K562 (cell line): ENCODE results near the gene RELCH. TPM values are rescaled to one million over a fixed set of nuclear protein-coding genes. Genes with fewer than 3 reads are reported as not detected.

Experiments used
- ATAC-seq: fragments of 200-7000 bp; cut with Tn5 transposase; 3 replicates; pipeline ENCODE4 v1.9.1; 2020; ENCODE audit warnings: moderate library complexity
- BruUV-seq: library from RNA; stranded (reverse); fragments of 400-500 nt; replicated peaks from 2 replicates; lab custom pipeline; 2021; lab: Mats Ljungman, UMichigan
- CTCF ChIA-PET: fragments of 300-600 bp; formaldehyde crosslinking; extraction: SDS; loops from one replicate; lab custom pipeline; 2021; ENCODE audit warnings: low intra/inter-chr PET ratio; lab: Yijun Ruan, JAX
- POLR2A ChIA-PET: fragments of 300-600, 350-650 bp; sonication (Branson Sonifier 250); formaldehyde crosslinking; extraction: SDS; loops from one replicate; lab custom pipeline; 2021; ENCODE audit warnings: antibody characterized with exemption, inconsistent platforms; lab: Yijun Ruan, JAX
- DNase-seq, 4 experiments: peaks; one replicate each; pipeline versions ENCODE4 v3.0.0 to v3.0.0-alpha.2; 2011 to 2018; ENCODE audit warnings: low spot score in 3 of 4, mixed read lengths in 3 of 4; ENCODE audit errors: extremely low read depth in 1 of 4
- FAIRE-seq: peaks from 2 replicates; lab custom pipeline; 2011; peaks lifted over from hg19 to GRCh38; lab: Jason Lieb, UNC
- H2AFZ ChIP-seq: 2 replicates; pipeline ENCODE4 v1.6.0; 2011; ENCODE audit warnings: low read depth, low read length, control low read depth, inconsistent platforms
- H3K27ac ChIP-seq: fragments of 200-600 bp; 3 replicates; pipeline ENCODE4 v1.8.0; 2011; ENCODE audit warnings: low read depth, mild to moderate bottlenecking, control low read depth, inconsistent platforms, low read length, moderate library complexity, mixed read lengths; ENCODE audit errors: extremely low read depth
- H3K27me3 ChIP-seq, 2 experiments: fragments of 300-600 bp in 1 of 2; 2 replicates in 1 of 2; 3 replicates in 1 of 2; pipeline versions ENCODE4 v1.6.0 to v1.8.0; 2011; ENCODE audit warnings: inconsistent platforms in 2 of 2, low read length in 2 of 2, mild to moderate bottlenecking in 1 of 2, mixed read lengths in 1 of 2, moderate library complexity in 1 of 2; ENCODE audit not compliant: control insufficient read depth in 2 of 2, insufficient read depth in 2 of 2
- H3K36me3 ChIP-seq: fragments of 300-600 bp; 3 replicates; pipeline ENCODE4 v1.8.0; 2011; ENCODE audit warnings: mild to moderate bottlenecking, low read length, inconsistent platforms; ENCODE audit not compliant: control insufficient read depth, insufficient read depth
- H3K4me1 ChIP-seq, 2 experiments: fragments of 200-600 bp in 1 of 2; replicated peaks in 1 of 2; 2 replicates in 1 of 2; 3 replicates in 1 of 2; pipeline versions ENCODE4 v1.5.1 to v1.8.0; 2011; ENCODE audit warnings: inconsistent platforms in 2 of 2, low read length in 2 of 2, mild to moderate bottlenecking in 1 of 2, mixed read lengths in 1 of 2, moderate library complexity in 1 of 2; ENCODE audit not compliant: control insufficient read depth in 2 of 2, insufficient read depth in 2 of 2
- H3K4me2 ChIP-seq: 2 replicates; pipeline ENCODE4 v1.6.1; 2011; ENCODE audit warnings: low read length, control low read depth, inconsistent platforms, mixed read lengths; ENCODE audit not compliant: insufficient read depth
- H3K4me3 ChIP-seq: fragments of 200-600 bp; sonication (generic), shearing (Covaris generic); 2 replicates; pipeline ENCODE4 v1.5.1; 2016; ENCODE audit warnings: control low read depth, inconsistent platforms
- H3K79me2 ChIP-seq: fragments of 200-600 bp; 3 replicates; pipeline ENCODE4 v1.8.0; 2011; ENCODE audit warnings: low read length, inconsistent platforms; ENCODE audit not compliant: control insufficient read depth, insufficient read depth
- H3K9ac ChIP-seq, 2 experiments: 2 replicates each; pipeline versions ENCODE4 v1.6.0 to v1.6.1; 2011; ENCODE audit warnings: low read depth in 2 of 2, low read length in 2 of 2, control low read depth in 1 of 2, inconsistent platforms in 1 of 2, mild to moderate bottlenecking in 1 of 2, mixed read lengths in 1 of 2; ENCODE audit not compliant: insufficient read depth in 1 of 2
- H3K9me1 ChIP-seq: one replicate; pipeline ENCODE4 v1.6.0; 2011; ENCODE audit warnings: inconsistent platforms, mild to moderate bottlenecking, low read length, moderate library complexity; ENCODE audit not compliant: control insufficient read depth, insufficient read depth
- H3K9me3 ChIP-seq: replicated peaks from 2 replicates; pipeline ENCODE4 v1.5.1; 2011; ENCODE audit warnings: low read depth, low read length, inconsistent platforms; ENCODE audit not compliant: control insufficient read depth, insufficient read depth
- H4K20me1 ChIP-seq: replicated peaks from 2 replicates; pipeline ENCODE4 v1.6.1; 2011; ENCODE audit warnings: low read length, inconsistent platforms, mixed read lengths; ENCODE audit not compliant: control insufficient read depth, insufficient read depth
- CBFA2T2 ChIP-seq: fragments of 450-650 bp; conservative IDR thresholded peaks from 2 replicates; pipeline ENCODE4 v1.6.1; 2017; ENCODE audit warnings: mild to moderate bottlenecking
- HLTF ChIP-seq: fragments of 450-650 bp; IDR thresholded peaks from 2 replicates; pipeline ENCODE4 v1.6.1; 2016
- NR2F6 ChIP-seq: fragments of 450-650 bp; formaldehyde crosslinking; IDR thresholded peaks from 2 replicates; pipeline ENCODE4 v1.4.0; 2020; ENCODE audit warnings: mild to moderate bottlenecking
- POLR2AphosphoS2 ChIP-seq: IDR thresholded peaks from 2 replicates; pipeline ENCODE4 v1.6.1; 2012; ENCODE audit warnings: low read length, improper control_type of control experiment
- WGBS: fragments of 100-300 bp; shearing (Covaris generic); methylation state at CpG from one replicate; pipeline ENCODE4 v1.1.6; 2016; ENCODE audit warnings: low coverage, mixed read lengths; ENCODE audit not compliant: insufficient coverage; ENCODE audit errors: missing lambda C conversion rate; 5-methylcytosine and 5-hydroxymethylcytosine counted together
- in situ Hi-C: fragments of 300-500 bp; cut with MboI; formaldehyde crosslinking; loops from 4 replicates; pipeline ENCODE4 v1.15.0; 2018; ENCODE audit warnings: inconsistent platforms, mixed read lengths
- intact Hi-C: fragments of 100-400 bp; cut with micrococcal nuclease; formaldehyde crosslinking; loops from 2 replicates; pipeline ENCODE4 v1.14.2; 2022
- polyA plus RNA-seq, 8 experiments: library from polyadenylated mRNA; depleted of rRNA in 4 of 8; stranded (reverse) in 5 of 8; unstranded in 3 of 8; fragments of >200 nt; fragmentation: Nextera tagmentation in 2 of 8; fragmentation: Illumina TruSeq in 1 of 8; extraction: Ambion mirVana in 2 of 8; extraction: Trizol in 1 of 8; gene quantifications; 2 replicates each; pipeline versions ENCODE4 v1.2.1 to v1.2.3, GENCODE V29; 2011 to 2014; ENCODE audit warnings: inconsistent platforms in 1 of 8, missing spikeins in 1 of 8
- total RNA-seq, 7 experiments: library from RNA; depleted of rRNA in 6 of 7; stranded (reverse); fragments of >200 nt in 6 of 7; fragmentation: Illumina TruSeq in 2 of 7; extraction: Trizol in 2 of 7; gene quantifications; 2 replicates each; pipeline versions ENCODE4 v1.2.1 to v1.2.3, GENCODE V29; 2011 to 2021; ENCODE audit warnings: low replicate concordance in 1 of 7
- TF ChIP-seq, protein P1 (sequence below): sonication (generic); formaldehyde crosslinking; IDR thresholded peaks from 2 replicates; pipeline ENCODE4 v1.8.0; 2022; ENCODE audit warnings: mild to moderate bottlenecking, missing genetic modification reagents

RELCH gene
- total and polyA plus RNA-seq, 9 of the 15 experiments (the other 6 are each of a cell fraction or from before 2014, with no cell fraction given), result 1.4 to 13.6 (median 7.6) TPM

DNA sequence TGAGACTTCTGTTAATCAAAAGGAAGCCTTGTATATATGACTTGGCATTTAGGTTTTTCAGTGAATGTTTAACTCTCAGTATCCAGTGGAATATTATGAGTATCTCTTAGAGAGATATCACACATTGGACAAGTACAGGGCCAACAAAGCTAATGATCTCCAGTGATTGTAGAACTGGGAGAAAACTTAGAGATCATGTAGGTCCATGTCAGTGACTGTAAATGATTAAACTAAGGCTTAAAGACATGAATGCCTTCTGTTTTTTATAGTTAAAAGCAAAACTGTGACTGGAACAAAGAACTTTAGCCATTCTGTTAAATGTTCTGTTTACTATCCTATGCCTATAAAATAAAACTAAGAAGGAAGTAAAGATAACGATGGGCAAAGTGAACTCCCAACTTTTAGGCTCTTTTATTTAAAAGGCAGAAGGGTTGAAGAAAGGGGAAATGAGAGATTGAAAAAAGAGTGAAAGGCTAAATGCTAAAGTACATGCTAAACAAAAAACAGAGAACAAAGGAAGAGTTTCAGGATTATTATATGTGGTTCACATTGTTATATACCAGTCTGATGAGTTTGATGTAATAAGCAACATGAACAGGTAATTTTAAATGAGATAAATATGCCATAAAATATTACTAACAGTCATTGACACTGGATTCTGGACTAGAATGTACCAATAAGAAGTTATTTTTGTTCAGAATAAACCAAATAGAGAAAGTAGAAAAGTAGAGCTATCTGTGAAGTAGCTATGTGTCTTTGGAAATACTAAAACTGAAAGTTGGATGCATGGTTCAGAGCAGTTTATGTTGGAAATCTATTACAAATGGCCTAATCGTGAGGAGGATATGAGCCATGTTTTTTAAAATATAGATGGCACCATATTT is 101.0 kb downstream of the RELCH start:
- CTCF ChIA-PET, result no interaction called here
- ATAC-seq (no peak), DNase-seq (no peak), FAIRE-seq (no peak)
- no peak overlapping the region for H2AFZ ChIP-seq
- BruUV-seq, result no TSS peak
- in situ Hi-C loops, result no loop called here
- H3K79me2 ChIP-seq, result no peaks in the 10 kb centered on the region
- peaks cover 3% of the 10 kb centered on the region for H3K9me1 ChIP-seq
- no peak overlapping the region for H3K4me2 ChIP-seq
- no peaks in the 10 kb centered on the region for H4K20me1 ChIP-seq
- H3K9ac ChIP-seq, result no peak overlapping the region
- POLR2A ChIA-PET, result interaction anchor here (1.1 kb wide), 1 partner anchor 11 kb away, joined by 3 read pairs; no protein-coding TSS in a partner anchor
- peaks cover 5% of the 10 kb centered on the region; the same call in 1 of the 3 replicates for H3K36me3 ChIP-seq
- intact Hi-C loops, result no loop called here
- H3K4me3 ChIP-seq, result no peak overlapping the region
- no peaks in the 10 kb centered on the region for H3K27me3 ChIP-seq
- TF ChIP-seq CBFA2T2, result no peak
- TF ChIP-seq HLTF, result no peak
- TF ChIP-seq POLR2AphosphoS2, result no peak
- TF ChIP-seq, protein P1, sequence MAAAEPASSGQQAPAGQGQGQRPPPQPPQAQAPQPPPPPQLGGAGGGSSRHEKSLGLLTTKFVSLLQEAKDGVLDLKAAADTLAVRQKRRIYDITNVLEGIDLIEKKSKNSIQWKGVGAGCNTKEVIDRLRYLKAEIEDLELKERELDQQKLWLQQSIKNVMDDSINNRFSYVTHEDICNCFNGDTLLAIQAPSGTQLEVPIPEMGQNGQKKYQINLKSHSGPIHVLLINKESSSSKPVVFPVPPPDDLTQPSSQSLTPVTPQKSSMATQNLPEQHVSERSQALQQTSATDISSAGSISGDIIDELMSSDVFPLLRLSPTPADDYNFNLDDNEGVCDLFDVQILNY, result no peak
- no peak for TF ChIP-seq NR2F6 (CRISPR knock-in tag)
- H3K9me3 ChIP-seq, result no peaks in the 10 kb centered on the region
- H3K4me1 ChIP-seq, result no peaks in the 10 kb centered on the region
- H3K27ac ChIP-seq, result no peak overlapping the region
- WGBS, result 89% methylated on average over 2 of the region's 2 CpGs
